Measurements from ENCODE around the gene GAS2L3.
"Not testable (repeated sequence)": the region's sequence is repeated elsewhere in the genome, so short reads cannot be mapped to it uniquely, and the experiment has no call there.

The GAS2L3 gene

GRCh38 chr12:100553936-100554335, 19.5 kb upstream of the GAS2L3 start:
- no peak for DNase-seq (ENCODE audit: low spot score)
- no peaks in the 10 kb centered on the region for H3K36me3 ChIP-seq (ENCODE audit: low read depth)
- no peak overlapping the region for H3K4me3 ChIP-seq (ENCODE audit: severe bottlenecking)
- no peaks in the 10 kb centered on the region for H3K27me3 ChIP-seq (ENCODE audit: insufficient read depth, poor library complexity, severe bottlenecking)
- H3K9me3 ChIP-seq (ENCODE audit: severe bottlenecking): no peaks in the 10 kb centered on the region
- no peaks in the 10 kb centered on the region for H3K4me1 ChIP-seq (ENCODE audit: insufficient read depth, poor library complexity, severe bottlenecking)
- ATAC-seq (ENCODE audit: low read depth): peak; percentile 14; the same call in 1 of the 3 replicates
- H3K27ac ChIP-seq (ENCODE audit: poor library complexity, severe bottlenecking): no peak overlapping the region
- TF ChIP-seq CTCF (IDR thresholded peaks at IDR 0.05; ENCODE audit: poor library complexity, severe bottlenecking): no peak

GRCh38 chr12:100554608-100555077, 18.8 kb upstream of the GAS2L3 start:
- ATAC-seq (ENCODE audit: low read depth): peak; percentile 77
- H3K4me3 ChIP-seq (ENCODE audit: severe bottlenecking): no peak overlapping the region
- no peaks in the 10 kb centered on the region for H3K27me3 ChIP-seq (ENCODE audit: insufficient read depth, poor library complexity, severe bottlenecking)
- no peak overlapping the region for H3K27ac ChIP-seq (ENCODE audit: poor library complexity, severe bottlenecking)
- H3K9me3 ChIP-seq (ENCODE audit: severe bottlenecking): no peaks in the 10 kb centered on the region
- peak; percentile 98 for TF ChIP-seq CTCF (IDR thresholded peaks at IDR 0.05; ENCODE audit: poor library complexity, severe bottlenecking)
- no peaks in the 10 kb centered on the region for H3K4me1 ChIP-seq (ENCODE audit: insufficient read depth, poor library complexity, severe bottlenecking)
- no peaks in the 10 kb centered on the region for H3K36me3 ChIP-seq (ENCODE audit: low read depth)
- no peak for DNase-seq (ENCODE audit: low spot score)

- Histone ChIP-seq H3K27me3 (ENCODE audit: insufficient read depth, poor library complexity, severe bottlenecking) (no peaks in the 10 kb centered on the region), H3K9me3 (ENCODE audit: severe bottlenecking) (no peaks in the 10 kb centered on the region), H3K27ac (ENCODE audit: poor library complexity, severe bottlenecking) (no peak overlapping the region), H3K4me3 (ENCODE audit: severe bottlenecking) (no peak overlapping the region), H3K4me1 (ENCODE audit: insufficient read depth, poor library complexity, severe bottlenecking) (no peaks in the 10 kb centered on the region), H3K36me3 (ENCODE audit: low read depth) (no peaks in the 10 kb centered on the region)
- DNase-seq (ENCODE audit: low spot score): no peak
- TF ChIP-seq CTCF (IDR thresholded peaks at IDR 0.05; ENCODE audit: poor library complexity, severe bottlenecking): no peak
- no peak for ATAC-seq (ENCODE audit: low read depth)
Observed at GRCh38 chr12:100555722-100556121, 17.8 kb upstream of the GAS2L3 start.

- TF ChIP-seq CTCF (IDR thresholded peaks at IDR 0.05; ENCODE audit: poor library complexity, severe bottlenecking): no peak
- Histone ChIP-seq H3K27me3 (ENCODE audit: insufficient read depth, poor library complexity, severe bottlenecking) (no peaks in the 10 kb centered on the region), H3K9me3 (ENCODE audit: severe bottlenecking) (no peaks in the 10 kb centered on the region), H3K4me1 (ENCODE audit: insufficient read depth, poor library complexity, severe bottlenecking) (no peaks in the 10 kb centered on the region), H3K36me3 (ENCODE audit: low read depth) (no peaks in the 10 kb centered on the region), H3K27ac (ENCODE audit: poor library complexity, severe bottlenecking) (no peak overlapping the region), H3K4me3 (ENCODE audit: severe bottlenecking) (no peak overlapping the region)
- DNase-seq (ENCODE audit: low spot score) (no peak), ATAC-seq (ENCODE audit: low read depth) (no peak)
Observed at GRCh38 chr12:100557357-100557756, 16.1 kb upstream of the GAS2L3 start.

GRCh38 chr12:100559261-100559660, 14.2 kb upstream of the GAS2L3 start:
- H3K27me3 ChIP-seq (ENCODE audit: insufficient read depth, poor library complexity, severe bottlenecking); H3K27ac ChIP-seq (ENCODE audit: poor library complexity, severe bottlenecking); ATAC-seq (ENCODE audit: low read depth); H3K36me3 ChIP-seq (ENCODE audit: low read depth); H3K4me3 ChIP-seq (ENCODE audit: severe bottlenecking); DNase-seq (ENCODE audit: low spot score); H3K4me1 ChIP-seq (ENCODE audit: insufficient read depth, poor library complexity, severe bottlenecking); H3K9me3 ChIP-seq (ENCODE audit: severe bottlenecking): not testable (repeated sequence)

Measured in RWPE2 (cell line).